Measurements from ENCODE around the gene WRNIP1. TPM values are rescaled to one million over a fixed set of nuclear protein-coding genes. Genes with fewer than 3 reads are reported as not detected.

The WRNIP1 gene
- total RNA-seq, 1 experiment from 2014 or later, result 78.8 TPM

DNA sequence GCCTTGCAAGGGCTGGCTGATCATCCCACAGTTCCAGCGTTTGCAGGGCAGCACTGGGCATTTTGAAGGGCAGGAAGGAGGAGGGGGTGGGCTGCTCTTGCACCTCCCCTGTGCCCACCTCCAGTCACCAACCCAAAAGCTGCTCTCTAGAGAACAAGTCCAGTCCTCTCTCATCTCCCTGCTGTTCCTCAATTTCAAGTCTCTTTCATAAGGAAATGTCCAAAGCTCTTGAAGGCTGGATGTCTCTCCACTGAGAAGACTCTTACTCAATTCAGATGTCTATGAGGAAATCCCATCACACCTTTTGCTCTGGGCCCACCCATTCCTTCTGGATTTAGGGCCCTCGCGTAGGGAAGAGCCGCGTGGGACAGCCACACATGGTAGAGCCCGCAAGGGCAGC, 31.7 kb downstream of the WRNIP1 start:
- no TSS peak for BruUV-seq (replicated peaks)
- CTCF ChIA-PET, result no interaction called here

DNA sequence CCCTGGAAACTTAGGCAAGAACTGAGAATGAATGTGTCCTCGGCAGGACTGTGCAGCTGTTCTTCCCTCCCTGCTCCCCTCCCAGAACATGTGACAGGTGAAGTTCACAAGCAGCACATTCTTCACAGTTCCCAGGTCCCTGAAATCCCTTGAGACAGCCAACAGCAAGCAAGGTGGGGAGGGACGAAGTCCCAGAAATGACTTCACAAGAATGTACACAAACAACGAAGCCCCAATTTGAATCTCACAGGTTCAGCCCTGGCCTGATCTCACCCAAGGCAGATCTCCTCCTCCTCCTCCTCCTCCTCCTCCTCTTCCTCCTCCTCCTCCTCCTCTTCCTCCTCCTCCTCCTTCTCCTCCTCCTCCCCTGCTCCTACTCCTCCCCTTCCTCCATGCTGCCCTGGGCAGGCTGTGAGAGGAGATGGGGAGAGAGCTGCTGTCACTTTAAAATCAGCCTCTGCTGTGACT, 32.4 kb downstream of the WRNIP1 start:
- Histone ChIP-seq H3K79me2 (ENCODE audit: insufficient read depth, low read length) (no peaks in the 10 kb centered on the region), H3K9ac (ENCODE audit: low read length) (no peak overlapping the region), H3K4me3 (replicated peaks in 1 of 2; ENCODE audit: low read depth in 1 of 2, low read length in 2 of 2) (no peak overlapping the region), H3K27ac (ENCODE audit: low read depth, low read length) (no peak overlapping the region), H3K9me3 (ENCODE audit: control insufficient read depth in 1 of 2, insufficient read depth in 1 of 2, low read depth in 1 of 2, low read length in 2 of 2) (no peaks in the 10 kb centered on the region), H3K4me2 (ENCODE audit: low read length) (no peak overlapping the region), H3K27me3 (ENCODE audit: insufficient read depth, low read length) (no peaks in the 10 kb centered on the region), H3K36me3 (ENCODE audit: control insufficient read depth in 1 of 2, insufficient read depth in 2 of 2, low read length in 2 of 2) (no peaks in the 10 kb centered on the region), H3K4me1 (ENCODE audit: control insufficient read depth in 1 of 2, insufficient read depth in 2 of 2, low read length in 2 of 2) (peaks cover 2 to 57% of the 10 kb centered on the region in 2 experiments; a peak in 3 of 4 replicates), H2AFZ (ENCODE audit: low read depth, low read length, poor library complexity, severe bottlenecking) (no peak overlapping the region), H4K20me1 (ENCODE audit: insufficient read depth) (no peaks in the 10 kb centered on the region), H3K9me2 (ENCODE audit: insufficient read depth) (no peaks in the 10 kb centered on the region)
- no TSS peak for BruUV-seq (replicated peaks)
- CTCF ChIA-PET, result no interaction called here
- intact Hi-C loops (cut with micrococcal nuclease), result no loop called here
- DNase-seq (ENCODE audit: low read depth, low spot score), result no peak
- RAD21 ChIA-PET (ENCODE audit: low non-redundant PET in 1 of 2, low total read pairs in 2 of 2, uncharacterized antibody in 2 of 2, unreplicated experiment in 2 of 2), result interaction anchor here in 1 of 2 experiments (0.6 kb wide), 1 partner anchor 359 kb away, joined by 4 read pairs; no protein-coding TSS in a partner anchor
- ATAC-seq, result no peak
- POLR2A ChIA-PET, result no interaction called here
- no peak for TF ChIP-seq POLR2A (IDR thresholded peaks at IDR 0.05; ENCODE audit: borderline replicate concordance, extremely low read depth, insufficient read depth, insufficient read length)
- no peak for TF ChIP-seq EZH2 (IDR thresholded peaks at IDR 0.05)
- TF ChIP-seq JUND (IDR thresholded peaks at IDR 0.05), result no peak
- TF ChIP-seq TCF7L2 (IDR thresholded peaks at IDR 0.05; ENCODE audit: borderline replicate concordance, extremely low read depth, insufficient read depth, insufficient read length), result no peak
- no peak for TF ChIP-seq SRF (IDR thresholded peaks at IDR 0.05; ENCODE audit: low read depth)
- TF ChIP-seq CBX3 (IDR thresholded peaks at IDR 0.05; ENCODE audit: low read depth), result no peak
- TF ChIP-seq SIN3A (IDR thresholded peaks at IDR 0.05; ENCODE audit: low read depth), result no peak
- no peak for TF ChIP-seq EGR1 (IDR thresholded peaks at IDR 0.05; ENCODE audit: low read depth)

More for the DNA sequence above, 31.7 kb downstream of the WRNIP1 start:
- Histone ChIP-seq H3K79me2 (ENCODE audit: insufficient read depth, low read length) (no peaks in the 10 kb centered on the region), H4K20me1 (ENCODE audit: insufficient read depth) (no peaks in the 10 kb centered on the region), H3K9ac (ENCODE audit: low read length) (no peak overlapping the region), H3K36me3 (ENCODE audit: control insufficient read depth in 1 of 2, insufficient read depth in 2 of 2, low read length in 2 of 2) (no peaks in the 10 kb centered on the region), H3K4me3 (replicated peaks in 1 of 2; ENCODE audit: low read depth in 1 of 2, low read length in 2 of 2) (no peak overlapping the region), H3K4me1 (ENCODE audit: control insufficient read depth in 1 of 2, insufficient read depth in 2 of 2, low read length in 2 of 2) (peaks cover 5 to 64% of the 10 kb centered on the region in 2 experiments; a peak in 3 of 4 replicates), H3K9me2 (ENCODE audit: insufficient read depth) (no peaks in the 10 kb centered on the region), H3K9me3 (ENCODE audit: control insufficient read depth in 1 of 2, insufficient read depth in 1 of 2, low read depth in 1 of 2, low read length in 2 of 2) (no peaks in the 10 kb centered on the region), H3K27ac (ENCODE audit: low read depth, low read length) (no peak overlapping the region), H3K4me2 (ENCODE audit: low read length) (no peak overlapping the region), H2AFZ (ENCODE audit: low read depth, low read length, poor library complexity, severe bottlenecking) (no peak overlapping the region), H3K27me3 (ENCODE audit: insufficient read depth, low read length) (no peaks in the 10 kb centered on the region)
- TF ChIP-seq, protein P1, sequence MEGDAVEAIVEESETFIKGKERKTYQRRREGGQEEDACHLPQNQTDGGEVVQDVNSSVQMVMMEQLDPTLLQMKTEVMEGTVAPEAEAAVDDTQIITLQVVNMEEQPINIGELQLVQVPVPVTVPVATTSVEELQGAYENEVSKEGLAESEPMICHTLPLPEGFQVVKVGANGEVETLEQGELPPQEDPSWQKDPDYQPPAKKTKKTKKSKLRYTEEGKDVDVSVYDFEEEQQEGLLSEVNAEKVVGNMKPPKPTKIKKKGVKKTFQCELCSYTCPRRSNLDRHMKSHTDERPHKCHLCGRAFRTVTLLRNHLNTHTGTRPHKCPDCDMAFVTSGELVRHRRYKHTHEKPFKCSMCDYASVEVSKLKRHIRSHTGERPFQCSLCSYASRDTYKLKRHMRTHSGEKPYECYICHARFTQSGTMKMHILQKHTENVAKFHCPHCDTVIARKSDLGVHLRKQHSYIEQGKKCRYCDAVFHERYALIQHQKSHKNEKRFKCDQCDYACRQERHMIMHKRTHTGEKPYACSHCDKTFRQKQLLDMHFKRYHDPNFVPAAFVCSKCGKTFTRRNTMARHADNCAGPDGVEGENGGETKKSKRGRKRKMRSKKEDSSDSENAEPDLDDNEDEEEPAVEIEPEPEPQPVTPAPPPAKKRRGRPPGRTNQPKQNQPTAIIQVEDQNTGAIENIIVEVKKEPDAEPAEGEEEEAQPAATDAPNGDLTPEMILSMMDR (IDR thresholded peaks at IDR 0.05 in 2 of 3, conservative IDR thresholded peaks at IDR 0.05 in 1 of 3; ENCODE audit: borderline replicate concordance in 1 of 3, insufficient read depth in 1 of 3, low read depth in 2 of 3, low read length in 2 of 3), result no peak
- TF ChIP-seq EZH2 (IDR thresholded peaks at IDR 0.05), result no peak
- no peak for TF ChIP-seq RAD21 (IDR thresholded peaks at IDR 0.05; ENCODE audit: low read depth)
- TF ChIP-seq, protein P2, sequence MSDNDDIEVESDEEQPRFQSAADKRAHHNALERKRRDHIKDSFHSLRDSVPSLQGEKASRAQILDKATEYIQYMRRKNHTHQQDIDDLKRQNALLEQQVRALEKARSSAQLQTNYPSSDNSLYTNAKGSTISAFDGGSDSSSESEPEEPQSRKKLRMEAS (IDR thresholded peaks at IDR 0.05), result no peak
- TF ChIP-seq CBX3 (IDR thresholded peaks at IDR 0.05; ENCODE audit: low read depth), result no peak
- no peak for TF ChIP-seq POLR2A (IDR thresholded peaks at IDR 0.05; ENCODE audit: borderline replicate concordance, extremely low read depth, insufficient read depth, insufficient read length)
- TF ChIP-seq EGR1 (IDR thresholded peaks at IDR 0.05; ENCODE audit: low read depth), result no peak
- no peak for TF ChIP-seq CEBPB (IDR thresholded peaks at IDR 0.05; ENCODE audit: low read depth)
- TF ChIP-seq SP1 (IDR thresholded peaks at IDR 0.05; ENCODE audit: low read depth), result no peak
- ATAC-seq, result no peak
- RAD21 ChIA-PET (ENCODE audit: low non-redundant PET in 1 of 2, low total read pairs in 2 of 2, uncharacterized antibody in 2 of 2, unreplicated experiment in 2 of 2), result no interaction called here
- no peak for DNase-seq (ENCODE audit: low read depth, low spot score)
- intact Hi-C loops (cut with micrococcal nuclease), result no loop called here
- POLR2A ChIA-PET, result no interaction called here

Data from HCT116 (cell line).